GM19239 (cell line): ENCODE results near the gene DNASE2.
A peak's percentile ranks its signal among the peaks of the same experiment; 100 is the strongest.
"Not testable (repeated sequence)": the region's sequence is repeated elsewhere in the genome, so short reads cannot be mapped to it uniquely, and the experiment has no call there.

Experiments
- DNase-seq: peaks from one replicate; pipeline ENCODE4 v3.0.0; 2011; ENCODE audit warnings: low spot score; ENCODE audit not compliant: insufficient read length
- FAIRE-seq: peaks from 2 replicates; lab custom pipeline; 2011; peaks lifted over from hg19 to GRCh38; lab: Jason Lieb, UNC

DNASE2 gene

GRCh38 chr19:12881172-12881808, at the start of gene DNASE2:
TSS of gene DNASE2 (minus strand) at chr19:12881449. CDS start at chr19:12881375, 74 bp downstream.
- FAIRE-seq (peak; percentile 91), DNase-seq (peak; percentile 99)

- FAIRE-seq (no peak), DNase-seq (no peak)
Measured at GRCh38 chr19:12930002-12930645, 48.9 kb upstream of the DNASE2 start.

- FAIRE-seq (no peak), DNase-seq (no peak)
Measured at GRCh38 chr19:12924621-12925310, 43.5 kb upstream of the DNASE2 start.

- DNase-seq (no peak), FAIRE-seq (no peak)
Measured at GRCh38 chr19:12922959-12923358, 41.7 kb upstream of the DNASE2 start.

GRCh38 chr19:12921047-12921446, 39.8 kb upstream of the DNASE2 start:
- DNase-seq (no peak), FAIRE-seq (no peak)

- DNase-seq (no peak), FAIRE-seq (no peak)
Measured at GRCh38 chr19:12918253-12918652, 37.0 kb upstream of the DNASE2 start.

- not testable (repeated sequence) for DNase-seq, FAIRE-seq
Measured at GRCh38 chr19:12915860-12916259, 34.6 kb upstream of the DNASE2 start.

- DNase-seq (no peak), FAIRE-seq (peak; percentile 35)
Measured at GRCh38 chr19:12913851-12914690, 32.8 kb upstream of the DNASE2 start.

- no peak for DNase-seq
- FAIRE-seq: no peak
Measured at GRCh38 chr19:12913011-12913561, 31.8 kb upstream of the DNASE2 start.

GRCh38 chr19:12912571-12912970, 31.3 kb upstream of the DNASE2 start:
- DNase-seq (no peak), FAIRE-seq (no peak)

- DNase-seq: no peak
- no peak for FAIRE-seq
Measured at GRCh38 chr19:12907166-12907565, 25.9 kb upstream of the DNASE2 start.

- DNase-seq (peak; percentile 70), FAIRE-seq (peak; percentile 94)
Measured at GRCh38 chr19:12899891-12900518, 18.8 kb upstream of the DNASE2 start.

GRCh38 chr19:12896460-12896859, 15.2 kb upstream of the DNASE2 start:
- FAIRE-seq: no peak
- no peak for DNase-seq

- no peak for DNase-seq
- FAIRE-seq: no peak
Measured at GRCh38 chr19:12893582-12893981, 12.3 kb upstream of the DNASE2 start.

GRCh38 chr19:12891553-12892021, 10.3 kb upstream of the DNASE2 start:
- no peak for FAIRE-seq
- no peak for DNase-seq

- FAIRE-seq (peak; percentile 99), DNase-seq (peak; percentile 94)
Measured at GRCh38 chr19:12890787-12891552, 9.7 kb upstream of the DNASE2 start, which contains the start of gene GCDH. TSS of gene GCDH (plus strand) at chr19:12891160. CDS start at chr19:12891305, 145 bp downstream.

- DNase-seq, FAIRE-seq: not testable (repeated sequence)
Measured at GRCh38 chr19:12890299-12890786, 9.1 kb upstream of the DNASE2 start.

- FAIRE-seq (no peak), DNase-seq (no peak)
Measured at GRCh38 chr19:12888006-12888603, 6.9 kb upstream of the DNASE2 start.
